K562 (cell line): ENCODE results near the gene PRDM16. TPM values are rescaled to one million over a fixed set of nuclear protein-coding genes. Genes with fewer than 3 reads are reported as not detected.

Experiments
- ATAC-seq: fragments of 200-7000 bp; cut with Tn5 transposase; 3 replicates; pipeline ENCODE4 v1.9.1; 2020; ENCODE audit warnings: moderate library complexity
- BruUV-seq: library from RNA; stranded (reverse); fragments of 400-500 nt; replicated peaks from 2 replicates; lab custom pipeline; 2021; lab: Mats Ljungman, UMichigan
- CTCF ChIA-PET: fragments of 300-600 bp; formaldehyde crosslinking; extraction: SDS; loops from one replicate; lab custom pipeline; 2021; ENCODE audit warnings: low intra/inter-chr PET ratio; lab: Yijun Ruan, JAX
- POLR2A ChIA-PET: fragments of 300-600, 350-650 bp; sonication (Branson Sonifier 250); formaldehyde crosslinking; extraction: SDS; loops from one replicate; lab custom pipeline; 2021; ENCODE audit warnings: antibody characterized with exemption, inconsistent platforms; lab: Yijun Ruan, JAX
- DNase-seq, 4 experiments: peaks; one replicate each; pipeline versions ENCODE4 v3.0.0 to v3.0.0-alpha.2; 2011 to 2018; ENCODE audit warnings: low spot score in 3 of 4, mixed read lengths in 3 of 4; ENCODE audit errors: extremely low read depth in 1 of 4
- FAIRE-seq: peaks from 2 replicates; lab custom pipeline; 2011; peaks lifted over from hg19 to GRCh38; lab: Jason Lieb, UNC
- H2AFZ ChIP-seq: 2 replicates; pipeline ENCODE4 v1.6.0; 2011; ENCODE audit warnings: low read depth, low read length, control low read depth, inconsistent platforms
- H3K27ac ChIP-seq: fragments of 200-600 bp; 3 replicates; pipeline ENCODE4 v1.8.0; 2011; ENCODE audit warnings: low read depth, mild to moderate bottlenecking, control low read depth, inconsistent platforms, low read length, moderate library complexity, mixed read lengths; ENCODE audit errors: extremely low read depth
- H3K27me3 ChIP-seq, 2 experiments: fragments of 300-600 bp in 1 of 2; 2 replicates in 1 of 2; 3 replicates in 1 of 2; pipeline versions ENCODE4 v1.6.0 to v1.8.0; 2011; ENCODE audit warnings: inconsistent platforms in 2 of 2, low read length in 2 of 2, mild to moderate bottlenecking in 1 of 2, mixed read lengths in 1 of 2, moderate library complexity in 1 of 2; ENCODE audit not compliant: control insufficient read depth in 2 of 2, insufficient read depth in 2 of 2
- H3K36me3 ChIP-seq: fragments of 300-600 bp; 3 replicates; pipeline ENCODE4 v1.8.0; 2011; ENCODE audit warnings: mild to moderate bottlenecking, low read length, inconsistent platforms; ENCODE audit not compliant: control insufficient read depth, insufficient read depth
- H3K4me1 ChIP-seq, 2 experiments: fragments of 200-600 bp in 1 of 2; replicated peaks in 1 of 2; 2 replicates in 1 of 2; 3 replicates in 1 of 2; pipeline versions ENCODE4 v1.5.1 to v1.8.0; 2011; ENCODE audit warnings: inconsistent platforms in 2 of 2, low read length in 2 of 2, mild to moderate bottlenecking in 1 of 2, mixed read lengths in 1 of 2, moderate library complexity in 1 of 2; ENCODE audit not compliant: control insufficient read depth in 2 of 2, insufficient read depth in 2 of 2
- H3K4me2 ChIP-seq: 2 replicates; pipeline ENCODE4 v1.6.1; 2011; ENCODE audit warnings: low read length, control low read depth, inconsistent platforms, mixed read lengths; ENCODE audit not compliant: insufficient read depth
- H3K4me3 ChIP-seq: fragments of 200-600 bp; sonication (generic), shearing (Covaris generic); 2 replicates; pipeline ENCODE4 v1.5.1; 2016; ENCODE audit warnings: control low read depth, inconsistent platforms
- H3K79me2 ChIP-seq: fragments of 200-600 bp; 3 replicates; pipeline ENCODE4 v1.8.0; 2011; ENCODE audit warnings: low read length, inconsistent platforms; ENCODE audit not compliant: control insufficient read depth, insufficient read depth
- H3K9ac ChIP-seq, 2 experiments: 2 replicates each; pipeline versions ENCODE4 v1.6.0 to v1.6.1; 2011; ENCODE audit warnings: low read depth in 2 of 2, low read length in 2 of 2, control low read depth in 1 of 2, inconsistent platforms in 1 of 2, mild to moderate bottlenecking in 1 of 2, mixed read lengths in 1 of 2; ENCODE audit not compliant: insufficient read depth in 1 of 2
- H3K9me1 ChIP-seq: one replicate; pipeline ENCODE4 v1.6.0; 2011; ENCODE audit warnings: inconsistent platforms, mild to moderate bottlenecking, low read length, moderate library complexity; ENCODE audit not compliant: control insufficient read depth, insufficient read depth
- H3K9me3 ChIP-seq: replicated peaks from 2 replicates; pipeline ENCODE4 v1.5.1; 2011; ENCODE audit warnings: low read depth, low read length, inconsistent platforms; ENCODE audit not compliant: control insufficient read depth, insufficient read depth
- H4K20me1 ChIP-seq: replicated peaks from 2 replicates; pipeline ENCODE4 v1.6.1; 2011; ENCODE audit warnings: low read length, inconsistent platforms, mixed read lengths; ENCODE audit not compliant: control insufficient read depth, insufficient read depth
- E4F1 ChIP-seq: fragments of 250-450 bp; sonication (Bioruptor Pico); IDR thresholded peaks from 2 replicates; pipeline ENCODE4 v1.5.0; 2021; ENCODE audit warnings: mild to moderate bottlenecking, borderline replicate concordance
- HLTF ChIP-seq: fragments of 450-650 bp; IDR thresholded peaks from 2 replicates; pipeline ENCODE4 v1.6.1; 2016
- RB1 ChIP-seq: fragments of 450-650 bp; IDR thresholded peaks from 2 replicates; pipeline ENCODE4 v1.6.1; 2017; ENCODE audit warnings: low read depth, mild to moderate bottlenecking
- ZNF174 ChIP-seq: fragments of 250-450 bp; sonication (Bioruptor Pico); IDR thresholded peaks from 2 replicates; pipeline ENCODE4 v1.4.0; 2020; ENCODE audit warnings: mild to moderate bottlenecking
- WGBS: fragments of 100-300 bp; shearing (Covaris generic); methylation state at CpG from one replicate; pipeline ENCODE4 v1.1.6; 2016; ENCODE audit warnings: low coverage, mixed read lengths; ENCODE audit not compliant: insufficient coverage; ENCODE audit errors: missing lambda C conversion rate; 5-methylcytosine and 5-hydroxymethylcytosine counted together
- in situ Hi-C: fragments of 300-500 bp; cut with MboI; formaldehyde crosslinking; loops from 4 replicates; pipeline ENCODE4 v1.15.0; 2018; ENCODE audit warnings: inconsistent platforms, mixed read lengths
- intact Hi-C: fragments of 100-400 bp; cut with micrococcal nuclease; formaldehyde crosslinking; loops from 2 replicates; pipeline ENCODE4 v1.14.2; 2022
- polyA plus RNA-seq, 8 experiments: library from polyadenylated mRNA; depleted of rRNA in 4 of 8; stranded (reverse) in 5 of 8; unstranded in 3 of 8; fragments of >200 nt; fragmentation: Nextera tagmentation in 2 of 8; fragmentation: Illumina TruSeq in 1 of 8; extraction: Ambion mirVana in 2 of 8; extraction: Trizol in 1 of 8; gene quantifications; 2 replicates each; pipeline versions ENCODE4 v1.2.1 to v1.2.3, GENCODE V29; 2011 to 2014; ENCODE audit warnings: inconsistent platforms in 1 of 8, missing spikeins in 1 of 8
- total RNA-seq, 7 experiments: library from RNA; depleted of rRNA in 6 of 7; stranded (reverse); fragments of >200 nt in 6 of 7; fragmentation: Illumina TruSeq in 2 of 7; extraction: Trizol in 2 of 7; gene quantifications; 2 replicates each; pipeline versions ENCODE4 v1.2.1 to v1.2.3, GENCODE V29; 2011 to 2021; ENCODE audit warnings: low replicate concordance in 1 of 7
- TF ChIP-seq, protein P1 (sequence below): sonication (generic); formaldehyde crosslinking; IDR thresholded peaks from 2 replicates; pipeline ENCODE4 v1.8.1; 2023; ENCODE audit warnings: mild to moderate bottlenecking, missing genetic modification reagents

PRDM16 gene
- total and polyA plus RNA-seq, 9 of the 15 experiments (the other 6 are each of a cell fraction or from before 2014, with no cell fraction given): 0.10 to 0.27 TPM; not detected in 7

DNA sequence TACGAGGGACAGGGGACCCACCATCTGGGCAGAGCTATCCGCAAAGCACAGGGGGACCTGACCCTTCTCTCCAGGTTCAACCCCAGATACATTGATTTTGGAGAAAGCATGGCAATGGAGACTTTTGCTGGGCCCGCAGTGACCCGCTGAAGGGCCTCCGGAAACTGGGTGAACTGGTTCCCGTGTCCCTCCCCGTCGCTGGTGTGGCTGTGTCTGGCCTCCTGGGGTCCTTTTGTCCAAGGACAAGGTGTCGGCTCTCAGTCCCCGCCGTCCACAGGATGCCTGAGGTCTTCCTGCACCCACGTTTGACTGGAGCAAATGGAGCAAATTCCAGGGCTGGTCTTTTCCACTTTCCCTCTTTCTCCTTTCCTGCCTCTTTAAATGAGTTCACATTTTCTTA is 176.3 kb downstream of the PRDM16 start:
- Histone ChIP-seq H3K27me3 (peaks cover 41 to 74% of the 10 kb centered on the region in 2 experiments; a peak in 4 of 5 replicates), H3K36me3 (no peaks in the 10 kb centered on the region), H3K4me1 (peaks cover 0 to 27% of the 10 kb centered on the region in 2 experiments; a peak in 2 of 5 replicates), H3K9ac (no peak overlapping the region), H2AFZ (no peak overlapping the region), H3K9me3 (no peaks in the 10 kb centered on the region), H3K4me2 (no peak overlapping the region), H3K79me2 (no peaks in the 10 kb centered on the region), H4K20me1 (peaks cover 9% of the 10 kb centered on the region; the same call in 1 of the 2 replicates), H3K9me1 (no peaks in the 10 kb centered on the region), H3K27ac (no peak overlapping the region), H3K4me3 (no peak overlapping the region)
- ChIA-PET POLR2A (interaction anchor here (1.3 kb wide), 1 partner anchor 12 kb away, joined by 5 read pairs; no protein-coding TSS in a partner anchor), CTCF (no interaction called here)
- FAIRE-seq: no peak
- no peak for TF ChIP-seq ZNF174
- TF ChIP-seq RB1: no peak
- 5% methylated on average over 12 of the region's 12 CpGs for whole genome bisulfite sequencing
- ATAC-seq: no peak
- in situ Hi-C loops (no loop called here), intact Hi-C loops (no loop called here)
- BruUV-seq: no TSS peak
- no peak for DNase-seq

DNA sequence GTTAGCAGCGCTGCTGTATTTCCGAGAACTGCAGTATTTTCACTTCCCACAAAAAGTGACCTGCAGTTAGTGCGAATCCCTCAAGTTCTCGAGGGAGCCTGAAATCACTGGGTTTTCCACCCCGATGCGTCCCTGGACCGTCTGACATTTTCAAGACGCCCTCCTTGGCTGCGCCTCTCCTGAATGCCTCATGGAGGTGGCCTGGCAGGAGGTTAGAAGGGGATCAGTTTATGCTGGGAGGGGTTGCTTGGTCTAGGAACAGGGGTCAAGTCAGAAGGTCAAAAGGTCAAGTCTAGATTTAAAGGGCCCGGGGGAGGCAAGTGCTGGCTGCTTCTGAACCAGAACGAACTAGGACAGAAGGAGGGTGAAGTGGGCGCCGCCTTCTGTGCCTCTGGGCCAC is 176.8 kb downstream of the PRDM16 start:
- BruUV-seq: no TSS peak

More for the DNA sequence above, 176.8 kb downstream of the PRDM16 start:
- Histone ChIP-seq H3K4me2 (no peak overlapping the region), H3K27me3 (peaks cover 39 to 70% of the 10 kb centered on the region in 2 experiments; a peak in 4 of 5 replicates), H3K9me3 (no peaks in the 10 kb centered on the region), H3K4me3 (no peak overlapping the region), H4K20me1 (peaks cover 9% of the 10 kb centered on the region; the same call in 1 of the 2 replicates), H3K9ac (no peak overlapping the region), H3K36me3 (no peaks in the 10 kb centered on the region), H3K9me1 (no peaks in the 10 kb centered on the region), H3K4me1 (peaks cover 0 to 25% of the 10 kb centered on the region in 2 experiments; a peak in 2 of 5 replicates), H3K27ac (no peak overlapping the region), H2AFZ (no peak overlapping the region), H3K79me2 (no peaks in the 10 kb centered on the region)
- in situ Hi-C loops (no loop called here), intact Hi-C loops (no loop called here)
- WGBS: 11% methylated on average over 13 of the region's 13 CpGs
- TF ChIP-seq, protein P1, sequence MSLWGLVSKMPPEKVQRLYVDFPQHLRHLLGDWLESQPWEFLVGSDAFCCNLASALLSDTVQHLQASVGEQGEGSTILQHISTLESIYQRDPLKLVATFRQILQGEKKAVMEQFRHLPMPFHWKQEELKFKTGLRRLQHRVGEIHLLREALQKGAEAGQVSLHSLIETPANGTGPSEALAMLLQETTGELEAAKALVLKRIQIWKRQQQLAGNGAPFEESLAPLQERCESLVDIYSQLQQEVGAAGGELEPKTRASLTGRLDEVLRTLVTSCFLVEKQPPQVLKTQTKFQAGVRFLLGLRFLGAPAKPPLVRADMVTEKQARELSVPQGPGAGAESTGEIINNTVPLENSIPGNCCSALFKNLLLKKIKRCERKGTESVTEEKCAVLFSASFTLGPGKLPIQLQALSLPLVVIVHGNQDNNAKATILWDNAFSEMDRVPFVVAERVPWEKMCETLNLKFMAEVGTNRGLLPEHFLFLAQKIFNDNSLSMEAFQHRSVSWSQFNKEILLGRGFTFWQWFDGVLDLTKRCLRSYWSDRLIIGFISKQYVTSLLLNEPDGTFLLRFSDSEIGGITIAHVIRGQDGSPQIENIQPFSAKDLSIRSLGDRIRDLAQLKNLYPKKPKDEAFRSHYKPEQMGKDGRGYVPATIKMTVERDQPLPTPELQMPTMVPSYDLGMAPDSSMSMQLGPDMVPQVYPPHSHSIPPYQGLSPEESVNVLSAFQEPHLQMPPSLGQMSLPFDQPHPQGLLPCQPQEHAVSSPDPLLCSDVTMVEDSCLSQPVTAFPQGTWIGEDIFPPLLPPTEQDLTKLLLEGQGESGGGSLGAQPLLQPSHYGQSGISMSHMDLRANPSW (CRISPR knock-in tag): no peak
- TF ChIP-seq HLTF (no peak), E4F1 (CRISPR knock-in tag) (no peak)
- no peak for DNase-seq
- no peak for FAIRE-seq
- ChIA-PET CTCF (no interaction called here), POLR2A (no interaction called here)
- no peak for ATAC-seq
